ENCODE results near the gene ZNF547. TPM values are rescaled to one million over a fixed set of nuclear protein-coding genes. Genes with fewer than 3 reads are reported as not detected.

The ZNF547 gene
- total and polyA plus RNA-seq, 2 experiments from 2014 or later, result 1.1 to 4.9 TPM

GRCh38 chr19:57342582-57342981 is 20.8 kb upstream of the ZNF547 start:
- Mint-ChIP-seq H3K9me3 (no peaks in the 10 kb centered on the region), H3K4me1 (no peaks in the 10 kb centered on the region; the same call in 1 of the 3 replicates), H3K27ac (peak overlapping the region; percentile 36; the same call in 1 of the 2 replicates), H3K36me3 (ENCODE audit: low read depth) (no peaks in the 10 kb centered on the region), H3K27me3 (ENCODE audit: insufficient read depth, low read depth, poor library complexity) (peaks cover 2% of the 10 kb centered on the region), H3K4me3 (no peak overlapping the region)
- no peaks in the 10 kb centered on the region for H3K4me1 ChIP-seq (ENCODE audit: insufficient read depth)
- H2AFZ ChIP-seq, result no peak overlapping the region
- H3K27ac ChIP-seq (ENCODE audit: low read depth), result no peak overlapping the region
- no peak for DNase-seq (ENCODE audit: low spot score)
- no peaks in the 10 kb centered on the region for H3K27me3 ChIP-seq (ENCODE audit: insufficient read depth)
- H3K36me3 ChIP-seq (ENCODE audit: insufficient read depth), result no peaks in the 10 kb centered on the region
- no peaks in the 10 kb centered on the region for H3F3A ChIP-seq (replicated peaks; ENCODE audit: low read depth)
- H3K4me3 ChIP-seq, result no peak overlapping the region
- H3K79me2 ChIP-seq (replicated peaks; ENCODE audit: insufficient read depth), result no peaks in the 10 kb centered on the region
- no peak overlapping the region for H3K4me2 ChIP-seq
- no peaks in the 10 kb centered on the region for H3K9me2 ChIP-seq (ENCODE audit: insufficient read depth)
- TF ChIP-seq ZNF114 (CRISPR knock-in tag; IDR thresholded peaks at IDR 0.05) (no peak), CTCF (conservative IDR thresholded peaks at IDR 0.05; ENCODE audit: low read depth in 2 of 2) (no peak), REST (IDR thresholded peaks at IDR 0.05; ENCODE audit: unreplicated experiment) (no peak), ZNF331 (CRISPR knock-in tag; IDR thresholded peaks at IDR 0.05; ENCODE audit: low read depth) (no peak), JUNB (IDR thresholded peaks at IDR 0.05; ENCODE audit: unreplicated experiment) (no peak), ZNF462 (CRISPR knock-in tag; IDR thresholded peaks at IDR 0.05) (no peak), EZH2 (IDR thresholded peaks at IDR 0.05; ENCODE audit: low read depth, unreplicated experiment) (no peak), STAT1 (IDR thresholded peaks at IDR 0.05; ENCODE audit: unreplicated experiment) (no peak), EZH2phosphoT487 (IDR thresholded peaks at IDR 0.05; ENCODE audit: unreplicated experiment) (no peak), NANOG (IDR thresholded peaks at IDR 0.05; ENCODE audit: borderline replicate concordance) (no peak), CREB1 (CRISPR knock-in tag; IDR thresholded peaks at IDR 0.05; ENCODE audit: low read depth) (no peak), ETS1 (IDR thresholded peaks at IDR 0.05) (no peak), POLR2AphosphoS5 (IDR thresholded peaks at IDR 0.05; ENCODE audit: low read depth) (no peak)
- ATAC-seq, result no peak
- H4K20me1 ChIP-seq (replicated peaks; ENCODE audit: insufficient read depth), result no peaks in the 10 kb centered on the region

Measured in GM23338 (cell line).